NCI-H524 treated with DMSO at 0.1 percent for 48 hours (cell line): ENCODE measurements around the gene SPRR1B.
"Not testable (repeated sequence)": the region's sequence is repeated elsewhere in the genome, so short reads cannot be mapped to it uniquely, and the experiment has no call there.

Source experiments
- DNase-seq: peaks from one replicate; lab custom pipeline; 2025; lab: John Stamatoyannopoulos, UW

Gene SPRR1B

GRCh38 chr1:153030895-153031294 lies at the start of gene SPRR1B:
Gene SPRR1B (plus strand): TSS chr1:153031203. CDS start chr1:153032346, 1,143 bp downstream.
- no peak for DNase-seq

- no peak for DNase-seq
These were observed 48.9 kb upstream of the SPRR1B start for GRCh38 chr1:152982076-152982475.

GRCh38 chr1:152983234-152983633 lies 47.8 kb upstream of the SPRR1B start:
- DNase-seq = no peak

GRCh38 chr1:152983743-152984142 lies 47.3 kb upstream of the SPRR1B start, which contains the start of gene SPRR1A:
Gene SPRR1A (plus strand): TSS chr1:152984081. CDS start chr1:152985231, 1,150 bp downstream.
- no peak for DNase-seq

- no peak for DNase-seq
These were observed 44.4 kb upstream of the SPRR1B start for GRCh38 chr1:152986578-152986977.

- DNase-seq = no peak
These were observed 37.8 kb upstream of the SPRR1B start for GRCh38 chr1:152993186-152993585.

GRCh38 chr1:152995842-152996241 lies 35.2 kb upstream of the SPRR1B start:
- DNase-seq = no peak

- DNase-seq = no peak
These were observed 34.2 kb upstream of the SPRR1B start for GRCh38 chr1:152996633-152997400.

- no peak for DNase-seq
These were observed 33.1 kb upstream of the SPRR1B start for GRCh38 chr1:152997901-152998300.

GRCh38 chr1:152998476-152998875 lies 32.5 kb upstream of the SPRR1B start:
- no peak for DNase-seq

GRCh38 chr1:152999818-153000217 lies 31.2 kb upstream of the SPRR1B start:
- no peak for DNase-seq

- no peak for DNase-seq
These were observed 30.7 kb upstream of the SPRR1B start for GRCh38 chr1:153000294-153000693.

- no peak for DNase-seq
These were observed 29.6 kb upstream of the SPRR1B start, which contains the start of gene SPRR3 for GRCh38 chr1:153001382-153001781. Gene SPRR3 (plus strand): TSS chr1:153001749. CDS start chr1:153003021, 1,272 bp downstream.

GRCh38 chr1:153011235-153011758 lies 19.7 kb upstream of the SPRR1B start:
- DNase-seq = not testable (repeated sequence)

- not testable (repeated sequence) for DNase-seq
These were observed 9.2 kb upstream of the SPRR1B start for GRCh38 chr1:153021829-153022228.

GRCh38 chr1:153022340-153022739 lies 8.7 kb upstream of the SPRR1B start:
- not testable (repeated sequence) for DNase-seq

- DNase-seq = no peak
These were observed 7.9 kb upstream of the SPRR1B start for GRCh38 chr1:153023109-153023508.

GRCh38 chr1:153024413-153024812 lies 6.6 kb upstream of the SPRR1B start:
- DNase-seq = no peak

- no peak for DNase-seq
These were observed 5.2 kb upstream of the SPRR1B start for GRCh38 chr1:153025797-153026196.

- DNase-seq = no peak
These were observed 2.2 kb upstream of the SPRR1B start for GRCh38 chr1:153028766-153029165.

- DNase-seq = no peak
These were observed 1.1 kb downstream of the SPRR1B start for GRCh38 chr1:153032073-153032472.

- DNase-seq = no peak
These were observed 1.8 kb downstream of the SPRR1B start for GRCh38 chr1:153032677-153033308.

GRCh38 chr1:153035211-153035610 lies 4.2 kb downstream of the SPRR1B start:
- DNase-seq = no peak
